HG03060 (cell line): ENCODE measurements around the gene SRI.
"Not testable (repeated sequence)": the region's sequence is repeated elsewhere in the genome, so short reads cannot be mapped to it uniquely, and the experiment has no call there.

Experiments
- ATAC-seq: cut with Tn5 transposase; IDR thresholded peaks from one replicate; pipeline ENCODE4 v1.9.1; 2021; ENCODE audit warnings: low read depth, moderate number of reproducible peaks; ENCODE audit not compliant: unreplicated experiment

Gene SRI

GRCh38 chr7:88191911-88192310 lies 27.9 kb downstream of the SRI start:
- no peak for ATAC-seq

- no peak for ATAC-seq
Observed at GRCh38 chr7:88185650-88186049, 34.2 kb downstream of the SRI start.

- no peak for ATAC-seq
Observed at GRCh38 chr7:88184848-88185304, 35.0 kb downstream of the SRI start.

GRCh38 chr7:88183051-88183450 lies 36.8 kb downstream of the SRI start:
- no peak for ATAC-seq

- ATAC-seq: no peak
Observed at GRCh38 chr7:88176190-88176589, 43.6 kb downstream of the SRI start.

GRCh38 chr7:88172842-88173241 lies 47.0 kb downstream of the SRI start:
- ATAC-seq: no peak

GRCh38 chr7:88169717-88170320 lies 50.0 kb downstream of the SRI start:
- ATAC-seq: no peak

- no peak for ATAC-seq
Observed at GRCh38 chr7:88167721-88168120, 52.1 kb downstream of the SRI start.

GRCh38 chr7:88167223-88167622 lies 52.6 kb downstream of the SRI start:
- no peak for ATAC-seq

- no peak for ATAC-seq
Observed at GRCh38 chr7:88165697-88166096, 54.1 kb downstream of the SRI start.

GRCh38 chr7:88159741-88160140 lies 60.1 kb downstream of the SRI start:
- not testable (repeated sequence) for ATAC-seq

- ATAC-seq: no peak
Observed at GRCh38 chr7:88156356-88156755, 63.5 kb downstream of the SRI start.

GRCh38 chr7:88155756-88156155 lies 64.1 kb downstream of the SRI start:
- no peak for ATAC-seq
